Measurements from ENCODE around the gene KAZN. TPM values are rescaled to one million over a fixed set of nuclear protein-coding genes. Genes with fewer than 3 reads are reported as not detected.

Gene KAZN
- total RNA-seq, 1 donor from 2014 or later = 33.5 TPM

- Histone ChIP-seq H3K4me3 (no peak overlapping the region), H3K27me3 (no peaks in the 10 kb centered on the region), H3K36me3 (no peaks in the 10 kb centered on the region), H3K4me1 (peaks cover 32% of the 10 kb centered on the region), H3K27ac (no peak overlapping the region), H3K9me3 (no peaks in the 10 kb centered on the region)
- no peak for DNase-seq
- TF ChIP-seq CTCF (IDR thresholded peaks at IDR 0.05) = no peak
- intact Hi-C loops (cut with DNase I) = loop anchor here (10.0 kb wide), 1 partner anchor 96 kb away; no protein-coding TSS in a partner anchor
- ATAC-seq = no peak
These were observed 330.5 kb downstream of the KAZN start for GRCh38 chr1:14928886-14929546.

- Histone ChIP-seq H3K4me1 (peaks cover 32% of the 10 kb centered on the region), H3K4me3 (no peak overlapping the region), H3K27me3 (no peaks in the 10 kb centered on the region), H3K9me3 (no peaks in the 10 kb centered on the region), H3K36me3 (no peaks in the 10 kb centered on the region), H3K27ac (no peak overlapping the region)
- TF ChIP-seq CTCF (IDR thresholded peaks at IDR 0.05) = no peak
- intact Hi-C loops (cut with DNase I) = loop anchor here (10.0 kb wide), 1 partner anchor 95 kb away; no protein-coding TSS in a partner anchor
- no peak for DNase-seq
- ATAC-seq = peak; percentile 60
These were observed 331.2 kb downstream of the KAZN start for GRCh38 chr1:14929547-14930246.

DNA sequence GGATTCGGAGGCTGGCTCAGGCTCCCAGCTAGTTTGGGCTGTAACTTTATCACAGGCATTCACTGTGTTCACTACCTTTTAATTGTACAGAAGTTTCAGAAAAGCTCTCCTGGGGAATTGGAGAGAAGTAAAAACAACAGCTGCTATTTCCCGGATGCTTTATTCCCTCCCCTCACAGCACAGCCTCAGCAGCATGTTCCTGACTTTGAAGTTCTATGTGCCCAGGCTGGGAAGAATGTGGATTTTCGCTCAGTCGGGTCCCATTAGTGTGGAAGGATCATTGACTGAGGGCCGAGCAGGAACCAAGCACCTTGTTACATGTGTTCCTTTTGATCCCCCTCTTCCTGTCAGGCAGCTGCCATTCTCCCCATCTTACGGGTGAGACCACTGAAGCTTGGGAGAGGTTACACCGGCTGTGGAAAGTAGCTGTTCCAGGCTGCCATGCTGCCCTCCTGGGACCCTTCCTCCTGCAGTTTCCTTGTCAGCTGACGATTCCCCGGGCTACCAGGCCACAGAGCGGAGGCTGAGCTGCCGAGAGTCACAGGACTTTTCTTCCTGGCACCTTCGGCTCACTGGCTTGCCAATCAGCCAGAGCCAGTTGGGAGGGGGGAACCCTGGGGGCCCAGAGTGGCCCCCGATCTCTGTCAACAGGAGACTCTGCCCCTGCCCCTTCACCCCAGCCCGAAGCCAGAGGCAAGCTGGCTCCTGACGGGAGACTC is 331.9 kb downstream of the KAZN start:
- no peak for TF ChIP-seq CTCF (IDR thresholded peaks at IDR 0.05)
- H3K36me3 ChIP-seq = no peaks in the 10 kb centered on the region
- H3K4me1 ChIP-seq = peaks cover 28% of the 10 kb centered on the region
- H3K9me3 ChIP-seq = no peaks in the 10 kb centered on the region
- H3K27me3 ChIP-seq = no peaks in the 10 kb centered on the region
- H3K27ac ChIP-seq = no peak overlapping the region
- no peak overlapping the region for H3K4me3 ChIP-seq
- ATAC-seq = no peak
- no peak for DNase-seq
- intact Hi-C loops (cut with DNase I) = no loop called here

DNA sequence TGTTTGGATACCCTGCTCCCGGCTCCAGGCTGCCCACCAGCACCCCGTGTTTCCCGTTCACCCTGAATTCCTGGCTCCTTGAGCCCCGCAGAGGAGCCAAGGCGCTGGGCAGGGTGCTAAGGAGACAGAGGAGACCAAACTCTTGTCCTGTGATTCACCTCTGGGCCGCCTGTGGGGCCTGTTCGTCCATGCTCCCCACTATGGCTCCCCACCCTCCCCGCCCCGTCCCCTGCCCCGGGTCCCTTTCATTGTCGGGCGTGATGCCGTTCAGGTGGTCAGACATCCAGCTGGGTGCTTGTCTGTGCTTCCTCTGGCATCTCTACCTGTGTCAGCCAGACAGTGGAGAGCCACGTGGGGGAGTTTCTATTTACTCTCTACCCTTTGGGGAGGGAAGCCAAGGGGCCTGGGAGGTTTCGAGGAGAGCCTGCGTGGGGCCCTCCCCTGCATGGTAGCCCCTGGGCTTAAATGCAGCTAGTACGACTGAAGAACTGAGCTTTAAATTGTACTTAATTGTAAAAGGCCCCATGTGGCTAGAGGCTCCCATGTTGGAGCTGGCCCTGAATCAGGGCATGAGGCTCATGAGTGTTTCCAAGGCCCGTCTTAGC is 333.7 kb downstream of the KAZN start:
- Histone ChIP-seq H3K4me3 (no peak overlapping the region), H3K4me1 (peaks cover 13% of the 10 kb centered on the region), H3K27me3 (no peaks in the 10 kb centered on the region), H3K36me3 (no peaks in the 10 kb centered on the region), H3K9me3 (no peaks in the 10 kb centered on the region), H3K27ac (no peak overlapping the region)
- TF ChIP-seq CTCF (IDR thresholded peaks at IDR 0.05) = no peak
- intact Hi-C loops (cut with DNase I) = no loop called here
- DNase-seq (no peak), ATAC-seq (no peak)

- H3K4me3 ChIP-seq = no peak overlapping the region
- DNase-seq (no peak), ATAC-seq (no peak)
- no peaks in the 10 kb centered on the region for H3K36me3 ChIP-seq
- peaks cover 21% of the 10 kb centered on the region for H3K4me1 ChIP-seq
- no peak for TF ChIP-seq CTCF (IDR thresholded peaks at IDR 0.05)
- no peak overlapping the region for H3K27ac ChIP-seq
- intact Hi-C loops (cut with DNase I) = no loop called here
- no peaks in the 10 kb centered on the region for H3K9me3 ChIP-seq
- no peaks in the 10 kb centered on the region for H3K27me3 ChIP-seq
These were observed 336.4 kb downstream of the KAZN start for GRCh38 chr1:14934867-14935266.

All from upper lobe of right lung (tissue), 1 donor.